ENCODE data around the gene HSH2D. TPM values are rescaled to one million over a fixed set of nuclear protein-coding genes. Genes with fewer than 3 reads are reported as not detected.

The HSH2D gene
- total RNA-seq, 1 experiment from 2014 or later, result 10.9 TPM

- Histone ChIP-seq H3K9me2 (ENCODE audit: insufficient read depth) (no peaks in the 10 kb centered on the region), H3F3A (ENCODE audit: insufficient read depth, low read depth) (peaks cover 31% of the 10 kb centered on the region; the same call in 1 of the 2 replicates), H3K9me3 (ENCODE audit: insufficient read depth, low read depth) (no peaks in the 10 kb centered on the region), H3K27ac (no peak overlapping the region), H3K27me3 (ENCODE audit: insufficient read depth, low read depth) (no peaks in the 10 kb centered on the region), H3K79me2 (ENCODE audit: low read depth) (no peaks in the 10 kb centered on the region), H3K4me1 (replicated peaks; ENCODE audit: insufficient read depth) (peaks cover 30% of the 10 kb centered on the region), H4K20me1 (ENCODE audit: insufficient read depth) (no peaks in the 10 kb centered on the region), H3K36me3 (ENCODE audit: low read depth) (no peaks in the 10 kb centered on the region), H2AFZ (no peak overlapping the region), H3K4me3 (no peak overlapping the region), H3K4me2 (no peak overlapping the region)
- no TSS peak for BruUV-seq (replicated peaks)
- intact Hi-C loops (cut with micrococcal nuclease; ENCODE audit: unreplicated experiment), result no loop called here
- DNase-seq, result no peak
- TF ChIP-seq CTCF (conservative IDR thresholded peaks at IDR 0.05) (no peak), EZH2 (IDR thresholded peaks at IDR 0.05; ENCODE audit: low read depth) (no peak)
- CTCF ChIA-PET, result no interaction called here
- POLR2A ChIA-PET (ENCODE audit: unreplicated experiment), result no interaction called here
Observed at GRCh38 chr19:16141043-16141442, 2.4 kb upstream of the HSH2D start.

- Histone ChIP-seq H4K20me1 (ENCODE audit: insufficient read depth) (no peaks in the 10 kb centered on the region), H3K4me3 (no peak overlapping the region), H3K4me1 (replicated peaks; ENCODE audit: insufficient read depth) (peaks cover 30% of the 10 kb centered on the region), H2AFZ (no peak overlapping the region), H3K27me3 (ENCODE audit: insufficient read depth, low read depth) (no peaks in the 10 kb centered on the region), H3F3A (ENCODE audit: insufficient read depth, low read depth) (peaks cover 21% of the 10 kb centered on the region; the same call in 1 of the 2 replicates), H3K36me3 (ENCODE audit: low read depth) (no peaks in the 10 kb centered on the region), H3K9me3 (ENCODE audit: insufficient read depth, low read depth) (no peaks in the 10 kb centered on the region), H3K79me2 (ENCODE audit: low read depth) (no peaks in the 10 kb centered on the region), H3K9me2 (ENCODE audit: insufficient read depth) (no peaks in the 10 kb centered on the region), H3K4me2 (no peak overlapping the region), H3K27ac (no peak overlapping the region)
- POLR2A ChIA-PET (ENCODE audit: unreplicated experiment), result no interaction called here
- intact Hi-C loops (cut with micrococcal nuclease; ENCODE audit: unreplicated experiment), result loop anchor here (2.0 kb wide), 1 partner anchor 39 kb away; no protein-coding TSS in a partner anchor
- BruUV-seq (replicated peaks), result no TSS peak
- no peak for TF ChIP-seq EZH2 (IDR thresholded peaks at IDR 0.05; ENCODE audit: low read depth)
- no peak for TF ChIP-seq CTCF (conservative IDR thresholded peaks at IDR 0.05)
- CTCF ChIA-PET, result no interaction called here
- DNase-seq, result no peak
Observed at GRCh38 chr19:16142032-16142580, 1.4 kb upstream of the HSH2D start.

GRCh38 chr19:16144216-16144581 is 714 bp downstream of the HSH2D start:
- Histone ChIP-seq H4K20me1 (ENCODE audit: insufficient read depth) (no peaks in the 10 kb centered on the region), H3K4me1 (replicated peaks; ENCODE audit: insufficient read depth) (peaks cover 30% of the 10 kb centered on the region), H3K4me3 (peak overlapping the region; percentile 52; the same call in 1 of the 2 replicates), H2AFZ (no peak overlapping the region), H3K27me3 (ENCODE audit: insufficient read depth, low read depth) (no peaks in the 10 kb centered on the region), H3K9me2 (ENCODE audit: insufficient read depth) (no peaks in the 10 kb centered on the region), H3K9me3 (ENCODE audit: insufficient read depth, low read depth) (no peaks in the 10 kb centered on the region), H3K27ac (peak overlapping the region; percentile 71), H3K36me3 (ENCODE audit: low read depth) (no peaks in the 10 kb centered on the region), H3K79me2 (ENCODE audit: low read depth) (no peaks in the 10 kb centered on the region), H3K4me2 (peak overlapping the region; percentile 80), H3F3A (ENCODE audit: insufficient read depth, low read depth) (peaks cover 21% of the 10 kb centered on the region; the same call in 1 of the 2 replicates)
- POLR2A ChIA-PET (ENCODE audit: unreplicated experiment), result interaction anchor here (0.6 to 1.0 kb wide), 3 partner anchors 8 to 1454 kb away, joined by 3 to 5 read pairs (median 3); partner anchors contain the start of gene ZNF333
- intact Hi-C loops (cut with micrococcal nuclease; ENCODE audit: unreplicated experiment), result no loop called here
- DNase-seq, result no peak
- BruUV-seq (replicated peaks), result no TSS peak
- TF ChIP-seq CTCF (conservative IDR thresholded peaks at IDR 0.05) (no peak), EZH2 (IDR thresholded peaks at IDR 0.05; ENCODE audit: low read depth) (no peak)
- CTCF ChIA-PET, result interaction anchor here (0.6 to 1.0 kb wide), 2 partner anchors 18 to 99 kb away, joined by 3 to 9 read pairs; no protein-coding TSS in a partner anchor

Measured in PC-9 (cell line).